T-helper 22 cell (primary cell): Measurements from ENCODE around the gene PLXDC2.

Experiments used
- DNase-seq: peaks from one replicate; pipeline ENCODE4 v3.0.0-alpha.2; 2020; ENCODE audit warnings: low read depth

Gene PLXDC2

GRCh38 chr10:19941206-19941880 lies 125.1 kb downstream of the PLXDC2 start:
- DNase-seq, result no peak

- DNase-seq, result no peak
Observed at GRCh38 chr10:19944911-19945663, 128.9 kb downstream of the PLXDC2 start.

DNA sequence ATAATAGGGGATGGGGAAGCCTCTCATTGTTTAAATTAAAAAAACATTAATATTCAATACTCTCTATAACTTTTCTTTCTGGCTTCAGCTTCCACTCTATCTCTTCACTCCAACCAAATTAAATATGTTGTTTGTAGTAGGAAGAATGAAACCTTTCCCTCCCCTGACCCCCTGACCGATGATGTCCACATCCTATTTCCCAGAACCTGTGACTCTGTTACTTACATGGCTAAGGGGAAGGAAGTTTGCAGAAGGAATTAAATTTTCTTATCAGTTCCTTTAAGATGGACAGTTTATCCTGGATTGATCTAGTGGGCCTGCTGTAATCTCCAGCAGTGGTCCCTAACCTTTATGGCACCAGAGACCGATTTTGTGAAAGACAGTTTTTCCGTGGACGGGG lies 130.0 kb downstream of the PLXDC2 start:
- DNase-seq, result no peak

DNA sequence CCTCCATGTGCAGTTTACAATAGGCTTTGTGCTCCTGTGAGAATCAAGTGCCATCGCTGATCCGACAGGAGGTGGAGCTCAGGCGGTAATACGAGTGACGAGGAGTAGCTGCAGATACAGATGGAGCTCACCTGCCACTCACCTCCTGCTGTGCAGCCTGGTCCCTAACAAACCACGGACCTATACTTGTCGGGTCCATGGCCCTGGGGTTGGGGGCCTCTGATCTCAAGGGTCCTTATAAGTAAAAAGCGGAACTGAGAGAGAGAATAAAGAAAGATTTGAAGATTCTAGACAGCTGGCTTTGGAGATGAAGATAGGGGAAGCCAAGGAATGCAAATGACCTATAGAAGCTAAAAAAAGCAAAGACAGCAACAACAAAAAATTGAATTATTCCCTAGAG lies 130.6 kb downstream of the PLXDC2 start:
- DNase-seq, result no peak

DNA sequence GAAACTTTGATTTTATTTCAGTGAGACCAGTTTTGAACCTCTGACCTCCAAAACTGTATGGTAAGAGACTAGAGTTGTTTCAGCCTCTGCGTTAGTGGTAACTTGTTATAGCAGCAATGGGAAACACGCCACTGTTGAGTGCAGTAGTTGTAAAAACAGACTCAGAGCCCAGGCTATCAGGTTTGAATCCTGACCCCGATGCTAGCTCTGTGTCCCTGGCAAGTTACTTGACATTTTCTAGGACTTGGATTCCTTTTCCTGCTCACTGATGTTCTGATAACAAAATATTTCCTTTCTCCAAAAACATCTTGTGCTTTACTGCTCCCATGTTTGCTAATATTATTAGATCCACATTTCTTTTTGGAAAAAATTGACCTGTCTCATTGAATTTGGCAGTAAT lies 131.0 kb downstream of the PLXDC2 start:
- DNase-seq, result no peak

- DNase-seq, result no peak
Observed at GRCh38 chr10:19947656-19948055, 131.4 kb downstream of the PLXDC2 start.

GRCh38 chr10:19952224-19953010 lies 136.2 kb downstream of the PLXDC2 start:
- no peak for DNase-seq

GRCh38 chr10:19954601-19955000 lies 138.4 kb downstream of the PLXDC2 start:
- no peak for DNase-seq

DNA sequence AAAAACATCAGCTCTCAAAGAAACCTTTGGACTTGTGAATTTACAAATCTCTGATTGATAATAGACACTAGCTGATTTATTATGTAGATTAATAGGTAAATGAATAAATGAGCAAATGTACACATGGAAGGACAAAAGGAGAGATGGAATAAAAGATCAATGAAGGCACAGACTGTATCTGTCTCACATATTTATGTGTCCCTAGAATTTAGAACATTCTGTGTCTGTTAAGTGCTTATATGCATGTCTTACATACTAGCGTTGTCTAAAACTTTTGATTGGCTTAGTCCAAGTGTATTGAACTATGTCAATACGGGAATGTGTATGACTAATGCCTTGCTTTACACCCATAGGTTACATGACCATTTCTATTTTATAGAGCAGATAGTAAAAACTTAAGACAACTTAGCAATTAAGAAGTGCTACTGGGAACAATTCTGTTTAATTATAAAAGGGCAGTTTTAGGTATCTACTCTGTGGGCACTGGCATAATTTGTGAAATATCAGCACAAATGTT lies 140.3 kb downstream of the PLXDC2 start:
- DNase-seq, result no peak

DNA sequence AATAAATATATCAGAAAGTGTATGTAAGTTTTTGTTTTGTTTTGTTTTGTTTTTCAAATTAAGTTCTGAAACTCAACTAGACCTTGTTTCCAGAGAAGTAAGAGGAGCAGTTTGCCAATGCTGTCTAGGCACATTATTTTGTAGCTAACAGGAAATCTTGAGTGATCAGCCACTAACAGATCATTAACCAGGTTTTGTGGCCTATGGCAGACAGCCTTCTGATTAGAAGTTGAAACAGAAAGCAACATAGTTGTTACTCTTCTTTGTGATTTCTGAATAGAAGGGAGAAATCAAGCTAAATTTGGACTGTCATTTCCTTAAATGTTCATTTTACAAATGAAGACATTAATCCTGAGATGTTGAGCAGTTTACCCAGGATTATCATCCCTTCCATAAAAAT lies 142.6 kb downstream of the PLXDC2 start:
- no peak for DNase-seq

GRCh38 chr10:19961076-19962053 lies 145.1 kb downstream of the PLXDC2 start:
- no peak for DNase-seq

DNA sequence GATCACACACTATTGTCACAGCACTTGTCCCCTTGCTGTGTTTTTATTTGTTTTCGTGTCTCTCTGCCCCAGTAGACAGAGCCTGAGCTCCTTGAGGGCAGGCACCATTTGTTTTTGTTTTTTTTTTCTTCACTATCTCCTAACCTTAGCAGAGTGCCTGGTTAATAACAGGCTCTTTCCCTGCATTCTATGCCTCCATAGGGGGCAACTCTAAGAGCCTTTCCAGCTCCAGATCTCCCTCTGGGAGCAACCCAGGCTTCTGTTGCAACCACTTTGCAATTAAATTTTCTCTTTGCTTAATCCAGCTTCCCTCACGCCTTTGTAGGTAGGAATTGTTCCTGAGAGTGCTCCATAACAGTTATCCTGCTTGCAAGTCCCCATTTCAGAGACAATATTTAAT lies 148.4 kb downstream of the PLXDC2 start:
- no peak for DNase-seq

GRCh38 chr10:19966751-19967150 lies 150.5 kb downstream of the PLXDC2 start:
- DNase-seq, result no peak

GRCh38 chr10:19967981-19968380 lies 151.7 kb downstream of the PLXDC2 start:
- no peak for DNase-seq

DNA sequence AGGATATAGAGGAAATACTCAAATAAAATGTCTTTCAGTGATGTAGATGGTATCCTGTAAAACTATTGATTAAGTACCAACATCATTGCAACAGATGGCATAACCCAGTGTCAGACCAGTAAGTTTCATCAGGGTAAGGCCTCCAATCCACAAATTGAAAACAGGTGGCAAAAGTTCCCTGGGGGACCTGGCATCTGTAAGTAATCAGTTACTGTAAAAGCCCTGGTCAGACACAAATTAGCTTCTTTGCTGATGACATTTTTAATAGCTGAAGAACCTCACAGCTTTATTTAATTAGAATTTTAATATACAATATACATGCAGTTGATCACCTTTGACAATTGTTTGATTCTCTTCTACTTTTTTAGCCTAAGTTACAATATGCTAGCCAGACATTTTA lies 152.5 kb downstream of the PLXDC2 start:
- DNase-seq, result no peak

- no peak for DNase-seq
Observed at GRCh38 chr10:19970256-19970655, 154.0 kb downstream of the PLXDC2 start.

- no peak for DNase-seq
Observed at GRCh38 chr10:19970717-19971116, 154.5 kb downstream of the PLXDC2 start.

GRCh38 chr10:19971343-19972052 lies 155.3 kb downstream of the PLXDC2 start:
- no peak for DNase-seq

- no peak for DNase-seq
Observed at GRCh38 chr10:19974138-19974537, 157.9 kb downstream of the PLXDC2 start.

DNA sequence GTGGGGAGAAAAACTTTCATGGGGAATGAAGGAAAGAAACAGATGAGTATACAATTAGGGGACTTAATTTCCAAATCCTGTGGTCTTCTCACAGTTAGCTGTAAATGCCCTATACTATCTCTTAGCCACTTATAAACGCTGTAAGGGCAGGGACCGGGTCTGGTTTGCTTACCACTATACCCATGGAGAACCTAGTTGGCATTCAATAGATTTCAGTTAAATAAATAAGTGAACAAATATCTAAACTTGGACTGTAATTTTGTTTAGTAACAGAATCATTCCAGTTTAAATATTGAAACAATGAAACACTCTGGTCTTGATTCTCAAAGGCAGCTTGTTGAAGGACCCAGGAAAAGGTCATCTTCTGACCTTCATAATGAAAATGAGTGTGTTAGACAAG lies 158.3 kb downstream of the PLXDC2 start:
- DNase-seq, result no peak

DNA sequence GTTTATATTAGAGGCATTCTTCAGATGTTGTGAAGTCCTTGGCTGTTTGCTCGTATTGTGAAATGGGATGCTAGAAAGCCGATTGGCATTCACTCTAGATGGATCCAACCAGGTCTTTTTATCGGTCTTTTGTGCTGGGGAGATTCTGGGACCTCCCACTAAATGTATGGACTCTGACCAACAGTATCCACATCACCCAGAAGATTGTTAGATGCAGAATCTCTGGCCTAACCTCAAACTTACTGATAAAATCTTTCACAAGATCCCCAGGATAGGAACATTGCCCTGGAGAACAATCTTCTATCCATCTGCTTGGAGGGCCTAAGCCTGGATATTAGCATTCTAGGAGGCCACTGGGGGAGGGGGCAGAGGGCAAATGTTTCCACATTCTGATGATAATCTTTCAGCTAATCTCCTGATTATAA lies 160.9 kb downstream of the PLXDC2 start:
- no peak for DNase-seq
